Transverse colon (tissue), 4 donors: Measurements from ENCODE around the gene GAGE12G. TPM values are rescaled to one million over a fixed set of nuclear protein-coding genes. Genes with fewer than 3 reads are reported as not detected.
"Not testable (repeated sequence)": the region's sequence is repeated elsewhere in the genome, so short reads cannot be mapped to it uniquely, and the experiment has no call there.

ENCODE experiments used
- DNase-seq: peaks from one replicate; pipeline ENCODE4 v3.0.0-alpha.2; 2019
- H3K27ac ChIP-seq, 4 donors: fragments of 200-600 bp; sonication (generic); 2 replicates each; pipeline ENCODE4 v1.5.1; 2016 to 2018; ENCODE audit warnings: inconsistent platforms in 4 of 4
- H3K27me3 ChIP-seq: fragments of 200-600 bp; sonication (generic); 2 replicates; pipeline ENCODE4 v1.5.1; 2017; ENCODE audit warnings: inconsistent platforms
- H3K36me3 ChIP-seq, 4 donors: fragments of 200-600 bp; sonication (generic); 2 replicates each; pipeline ENCODE4 v1.5.1; 2017 to 2019; ENCODE audit warnings: inconsistent platforms in 4 of 4
- H3K4me1 ChIP-seq, 4 donors: fragments of 200-600 bp; sonication (generic); 2 replicates each; pipeline ENCODE4 v1.5.1; 2017 to 2020; ENCODE audit warnings: inconsistent platforms in 4 of 4
- H3K4me3 ChIP-seq, 4 donors: fragments of 200-600 bp; sonication (generic); 1 replicate in 1 of 4; 2 replicates in 3 of 4; pipeline versions ENCODE4 v1.5.1 to v1.6.1; 2017 to 2019; ENCODE audit warnings: inconsistent platforms in 4 of 4
- H3K9me3 ChIP-seq, 2 donors: fragments of 200-600 bp; sonication (generic); 2 replicates each; pipeline ENCODE4 v1.5.1; 2017 to 2019; ENCODE audit warnings: inconsistent platforms in 2 of 2
- CTCF ChIP-seq, 5 experiments: fragments of 200-600 bp in 3 of 5; fragments of 450-650 bp in 2 of 5; sonication (generic) in 3 of 5; IDR thresholded peaks; 1 replicate in 2 of 5; 2 replicates in 3 of 5; pipeline ENCODE4 v1.5.1; 2016 to 2017; ENCODE audit warnings: antibody characterized with exemption in 5 of 5, inconsistent platforms in 3 of 5, mild to moderate bottlenecking in 2 of 5, moderate library complexity in 1 of 5
- EP300 ChIP-seq: sonication (generic); formaldehyde crosslinking; IDR thresholded peaks from one replicate; pipeline ENCODE4 v1.6.1; 2017; ENCODE audit warnings: antibody characterized with exemption, low read depth
- POLR2A ChIP-seq: fragments of 450-650 bp; IDR thresholded peaks from one replicate; pipeline ENCODE4 v1.6.1; 2016; ENCODE audit warnings: antibody characterized with exemption, mild to moderate bottlenecking, moderate library complexity
- POLR2AphosphoS5 ChIP-seq, 3 donors: sonication (generic); formaldehyde crosslinking; IDR thresholded peaks; one replicate each; pipeline ENCODE4 v1.6.1; 2016; ENCODE audit warnings: antibody characterized with exemption in 3 of 3
- WGBS, 2 donors: methylation state at CpG; one replicate each; pipeline ENCODE4 v1.1.5; 2018; ENCODE audit warnings: low coverage in 1 of 2; 5-methylcytosine and 5-hydroxymethylcytosine counted together
- in situ Hi-C, 4 donors: fragments of 200-750 bp; cut with MboI; loops; one replicate each; pipeline versions ENCODE4 v1.15.0 to v1.15.1; 2017; ENCODE audit warnings: low sequenced_read_pairs in 3 of 4, low pct_ligation_motif_present in 1 of 4, low pct_unique_long_range_greater_than_20kb in 1 of 4
- intact Hi-C: fragments of 100-400 bp; cut with DNase I; formaldehyde crosslinking; loops from one replicate; pipeline ENCODE4 v1.15.1; 2023; ENCODE audit warnings: low total_unique reads
- small RNA-seq, 4 donors: library from RNA; depleted of rRNA; stranded (forward); fragments of <200 nt; gene quantifications; one replicate each; pipeline ENCODE3, GENCODE V24; 2016
- total RNA-seq, 4 donors: library from RNA; depleted of rRNA; stranded (reverse); fragments of >200 nt; gene quantifications; one replicate each; pipeline ENCODE4 v1.1.0, GENCODE V29; 2016

Gene GAGE12G
- total RNA-seq, 4 donors from 2014 or later, result not detected

- 88 to 96% methylated on average over 13 to 15 of the region's 17 CpGs for WGBS, 2 donors
- intact Hi-C loops, DNase-seq: not testable (repeated sequence)
Measured at GRCh38 chrX:49590488-49590887, 20.3 kb downstream of the GAGE12G start.

GRCh38 chrX:49598720-49599119, 28.5 kb downstream of the GAGE12G start, which contains the start of gene GAGE1:
GAGE1 (plus strand) TSS chrX:49599020; CDS start chrX:49600175, 1,155 bp downstream.
- H3K27me3 ChIP-seq, H3K9me3 ChIP-seq, H3K4me1 ChIP-seq, H3K36me3 ChIP-seq, in situ Hi-C loops, H3K4me3 ChIP-seq, H3K27ac ChIP-seq, DNase-seq, intact Hi-C loops: not testable (repeated sequence)
- WGBS, 2 donors, result no CpG with 5 or more reads among the region's 16 CpGs

More at GRCh38 chrX:49590488-49590887, 20.3 kb downstream of the GAGE12G start:
- H3K36me3 ChIP-seq, H3K27me3 ChIP-seq, H3K4me1 ChIP-seq, in situ Hi-C loops, H3K4me3 ChIP-seq, H3K9me3 ChIP-seq, H3K27ac ChIP-seq: not testable (repeated sequence)

- Histone ChIP-seq H3K9me3 (no peaks in the 10 kb centered on the region), H3K27me3 (no peaks in the 10 kb centered on the region), H3K4me1 (no peaks in the 10 kb centered on the region), H3K27ac (no peak overlapping the region), H3K4me3 (no peak overlapping the region), H3K36me3 (no peaks in the 10 kb centered on the region)
- no peak for DNase-seq
- 36% methylated on average over 7 of the region's 7 CpGs; no CpG with 5 or more reads in 1 of the 2 donors for WGBS, 2 donors
- in situ Hi-C loops (no loop called here), intact Hi-C loops (no loop called here)
- TF ChIP-seq POLR2AphosphoS5 (IDR thresholded peaks at IDR 0.05) (no peak), POLR2A (no peak), EP300 (no peak), CTCF (IDR thresholded peaks at IDR 0.05) (no peak)
Measured at GRCh38 chrX:49610718-49611310, 40.6 kb downstream of the GAGE12G start.

- TF ChIP-seq POLR2A (no peak), CTCF (IDR thresholded peaks at IDR 0.05) (no peak), POLR2AphosphoS5 (IDR thresholded peaks at IDR 0.05) (no peak), EP300 (no peak)
- in situ Hi-C loops, result no loop called here
- H3K4me3 ChIP-seq, result no peak overlapping the region
- 83 to 90% methylated on average over 1 to 2 of the region's 2 CpGs for WGBS, 2 donors
- no peaks in the 10 kb centered on the region for H3K27me3 ChIP-seq
- DNase-seq, result no peak
- no peaks in the 10 kb centered on the region for H3K4me1 ChIP-seq
- intact Hi-C loops, result no loop called here
- H3K27ac ChIP-seq, result no peak overlapping the region
- no peaks in the 10 kb centered on the region for H3K9me3 ChIP-seq
- no peaks in the 10 kb centered on the region for H3K36me3 ChIP-seq
Measured at GRCh38 chrX:49618574-49618973, 48.4 kb downstream of the GAGE12G start.

Small RNA genes within 50 kb of the gene (small RNA-seq; reads per million reads assigned to genes)
- 0 reads per million in 4 donors for gene GAGE12B

Other genes with a start within 250 kb of the GAGE12G start
- not detected for gene GAGE12J, start 248.4 kb upstream of the GAGE12G start, total RNA-seq
- gene GAGE13, start 238.8 kb upstream of the GAGE12G start, total RNA-seq, result not detected
- not detected for gene GAGE12C, start 38.2 kb upstream of the GAGE12G start, total RNA-seq
- gene GAGE12D, start 28.7 kb upstream of the GAGE12G start, total RNA-seq, result not detected
- gene GAGE12E, start 19.1 kb upstream of the GAGE12G start, total RNA-seq, result not detected
- not detected for gene GAGE12F, start 9.6 kb upstream of the GAGE12G start, total RNA-seq
- gene GAGE12H, start 9.5 kb downstream of the GAGE12G start, total RNA-seq, result not detected
- gene GAGE2A, start 19.1 kb downstream of the GAGE12G start, total RNA-seq, result not detected
- gene GAGE1, start 28.6 kb downstream of the GAGE12G start, total RNA-seq, result not detected
- gene PAGE1, start 125.6 kb downstream of the GAGE12G start, total RNA-seq, result not detected